HG03457 (cell line): Measurements from ENCODE around the gene CNPY3.

ENCODE experiments used
- ATAC-seq: cut with Tn5 transposase; IDR thresholded peaks from one replicate; pipeline ENCODE4 v1.9.1; 2021; ENCODE audit warnings: moderate number of reproducible peaks; ENCODE audit not compliant: unreplicated experiment

CNPY3 gene

GRCh38 chr6:42978839-42979522 lies 49.7 kb downstream of the CNPY3 start, which contains the start of gene PEX6:
Gene PEX6 (minus strand): TSS chr6:42979181. CDS start chr6:42979150, 31 bp downstream.
- peak; percentile 72 for ATAC-seq

- ATAC-seq: no peak
Observed at GRCh38 chr6:42979523-42980177, 50.4 kb downstream of the CNPY3 start.

GRCh38 chr6:42981836-42982235 lies 52.6 kb downstream of the CNPY3 start:
- no peak for ATAC-seq

- peak; percentile 85 for ATAC-seq
Observed at GRCh38 chr6:42984001-42984923, 55.0 kb downstream of the CNPY3 start, which contains the start of gene PPP2R5D. Gene PPP2R5D (plus strand): TSS chr6:42984570. CDS start chr6:42984678, 108 bp downstream.

- ATAC-seq: no peak
Observed at GRCh38 chr6:42984924-42985475, 55.7 kb downstream of the CNPY3 start.

GRCh38 chr6:42987533-42988451 lies 58.5 kb downstream of the CNPY3 start:
- no peak for ATAC-seq

GRCh38 chr6:42988486-42989020 lies 59.3 kb downstream of the CNPY3 start:
- ATAC-seq: no peak
